IPS-20b (cell line): ENCODE measurements around the gene BAD.

ENCODE experiments used
- H3K27ac ChIP-seq: one replicate; pipeline ENCODE4 v1.5.1; 2013; ENCODE audit warnings: low read length
- H3K27me3 ChIP-seq: 2 replicates; pipeline ENCODE4 v1.6.1; 2013; ENCODE audit warnings: mild to moderate bottlenecking, low read length, inconsistent platforms; ENCODE audit not compliant: insufficient read depth
- H3K36me3 ChIP-seq: 2 replicates; pipeline ENCODE4 v1.6.1; 2013; ENCODE audit warnings: low read depth, mild to moderate bottlenecking, inconsistent platforms, low read length, moderate library complexity; ENCODE audit not compliant: insufficient read depth
- H3K4me1 ChIP-seq: 2 replicates; pipeline ENCODE4 v1.6.1; 2013; ENCODE audit warnings: mild to moderate bottlenecking, control low read depth, inconsistent platforms, low read length, moderate library complexity; ENCODE audit not compliant: insufficient read depth
- H3K4me3 ChIP-seq: 2 replicates; pipeline ENCODE4 v1.5.1; 2013; ENCODE audit warnings: mild to moderate bottlenecking, low read length, inconsistent platforms
- H3K9ac ChIP-seq: 2 replicates; pipeline ENCODE4 v1.6.1; 2013; ENCODE audit warnings: low read depth, mild to moderate bottlenecking, inconsistent platforms, low read length, moderate library complexity
- H3K9me3 ChIP-seq: 2 replicates; pipeline ENCODE4 v1.6.1; 2013; ENCODE audit warnings: mild to moderate bottlenecking, low read depth, low read length, inconsistent platforms; ENCODE audit not compliant: insufficient read depth

BAD gene

GRCh38 chr11:64266339-64266738, 18.1 kb downstream of the BAD start:
- Histone ChIP-seq H3K27ac (no peak overlapping the region), H3K36me3 (peaks cover 56% of the 10 kb centered on the region), H3K9ac (no peak overlapping the region), H3K9me3 (no peaks in the 10 kb centered on the region), H3K27me3 (no peaks in the 10 kb centered on the region), H3K4me3 (no peak overlapping the region), H3K4me1 (peaks cover 7% of the 10 kb centered on the region)

- Histone ChIP-seq H3K9ac (no peak overlapping the region), H3K27me3 (no peaks in the 10 kb centered on the region), H3K36me3 (peaks cover 64% of the 10 kb centered on the region), H3K4me3 (no peak overlapping the region), H3K27ac (no peak overlapping the region), H3K4me1 (peaks cover 7% of the 10 kb centered on the region), H3K9me3 (no peaks in the 10 kb centered on the region)
These were observed 19.0 kb downstream of the BAD start for GRCh38 chr11:64265176-64266160.

- no peaks in the 10 kb centered on the region for H3K27me3 ChIP-seq
- H3K27ac ChIP-seq = no peak overlapping the region
- H3K4me1 ChIP-seq = peaks cover 7% of the 10 kb centered on the region
- no peak overlapping the region for H3K4me3 ChIP-seq
- no peaks in the 10 kb centered on the region for H3K9me3 ChIP-seq
- H3K9ac ChIP-seq = no peak overlapping the region
- H3K36me3 ChIP-seq = peaks cover 75% of the 10 kb centered on the region
These were observed 20.1 kb downstream of the BAD start for GRCh38 chr11:64264371-64264852.

GRCh38 chr11:64263947-64264317, 20.5 kb downstream of the BAD start:
- Histone ChIP-seq H3K36me3 (peaks cover 80% of the 10 kb centered on the region), H3K4me1 (peaks cover 6% of the 10 kb centered on the region), H3K4me3 (no peak overlapping the region), H3K9me3 (no peaks in the 10 kb centered on the region), H3K9ac (no peak overlapping the region), H3K27ac (no peak overlapping the region), H3K27me3 (no peaks in the 10 kb centered on the region)

- no peak overlapping the region for H3K4me3 ChIP-seq
- H3K36me3 ChIP-seq = peaks cover 86% of the 10 kb centered on the region
- H3K9me3 ChIP-seq = no peaks in the 10 kb centered on the region
- H3K9ac ChIP-seq = no peak overlapping the region
- H3K4me1 ChIP-seq = peaks cover 3% of the 10 kb centered on the region; the same call in 1 of the 2 replicates
- H3K27ac ChIP-seq = no peak overlapping the region
- H3K27me3 ChIP-seq = no peaks in the 10 kb centered on the region
These were observed 21.2 kb downstream of the BAD start for GRCh38 chr11:64263021-64263946.

GRCh38 chr11:64262271-64263002, 22.0 kb downstream of the BAD start:
- Histone ChIP-seq H3K9me3 (no peaks in the 10 kb centered on the region), H3K4me3 (no peak overlapping the region), H3K27me3 (no peaks in the 10 kb centered on the region), H3K36me3 (peaks cover 89% of the 10 kb centered on the region), H3K4me1 (peaks cover 3% of the 10 kb centered on the region; the same call in 1 of the 2 replicates), H3K9ac (no peak overlapping the region), H3K27ac (no peak overlapping the region)

GRCh38 chr11:64261556-64262080, 22.8 kb downstream of the BAD start:
- Histone ChIP-seq H3K4me1 (peaks cover 3% of the 10 kb centered on the region; the same call in 1 of the 2 replicates), H3K9ac (no peak overlapping the region), H3K27ac (no peak overlapping the region), H3K4me3 (no peak overlapping the region), H3K36me3 (peaks cover 85% of the 10 kb centered on the region), H3K27me3 (no peaks in the 10 kb centered on the region), H3K9me3 (no peaks in the 10 kb centered on the region)

GRCh38 chr11:64260147-64260708, 24.2 kb downstream of the BAD start:
- no peak overlapping the region for H3K9ac ChIP-seq
- H3K36me3 ChIP-seq = peaks cover 85% of the 10 kb centered on the region
- peaks cover 3% of the 10 kb centered on the region; the same call in 1 of the 2 replicates for H3K4me1 ChIP-seq
- H3K27me3 ChIP-seq = no peaks in the 10 kb centered on the region
- no peak overlapping the region for H3K4me3 ChIP-seq
- no peak overlapping the region for H3K27ac ChIP-seq
- no peaks in the 10 kb centered on the region for H3K9me3 ChIP-seq

- Histone ChIP-seq H3K36me3 (peaks cover 88% of the 10 kb centered on the region), H3K27me3 (no peaks in the 10 kb centered on the region), H3K4me3 (no peak overlapping the region), H3K9ac (no peak overlapping the region), H3K27ac (no peak overlapping the region), H3K9me3 (no peaks in the 10 kb centered on the region), H3K4me1 (peaks cover 3% of the 10 kb centered on the region; the same call in 1 of the 2 replicates)
These were observed 24.9 kb downstream of the BAD start for GRCh38 chr11:64259533-64260067.

- Histone ChIP-seq H3K27me3 (no peaks in the 10 kb centered on the region), H3K4me3 (no peak overlapping the region), H3K9ac (no peak overlapping the region), H3K4me1 (peaks cover 3% of the 10 kb centered on the region; the same call in 1 of the 2 replicates), H3K9me3 (no peaks in the 10 kb centered on the region), H3K36me3 (peaks cover 84% of the 10 kb centered on the region), H3K27ac (no peak overlapping the region)
These were observed 25.4 kb downstream of the BAD start for GRCh38 chr11:64258946-64259532.
